HL-60 (cell line): Measurements from ENCODE around the gene ST6GALNAC2.

Experiments used
- CTCF ChIP-seq: IDR thresholded peaks from one replicate; pipeline ENCODE4 v1.5.1; 2011; ENCODE audit warnings: low read length, control low read depth, inconsistent platforms; ENCODE audit not compliant: insufficient read depth
- POLR2AphosphoS5 ChIP-seq: IDR thresholded peaks from 2 replicates; pipeline ENCODE4 v1.6.1; 2012; ENCODE audit warnings: low read depth

DNA sequence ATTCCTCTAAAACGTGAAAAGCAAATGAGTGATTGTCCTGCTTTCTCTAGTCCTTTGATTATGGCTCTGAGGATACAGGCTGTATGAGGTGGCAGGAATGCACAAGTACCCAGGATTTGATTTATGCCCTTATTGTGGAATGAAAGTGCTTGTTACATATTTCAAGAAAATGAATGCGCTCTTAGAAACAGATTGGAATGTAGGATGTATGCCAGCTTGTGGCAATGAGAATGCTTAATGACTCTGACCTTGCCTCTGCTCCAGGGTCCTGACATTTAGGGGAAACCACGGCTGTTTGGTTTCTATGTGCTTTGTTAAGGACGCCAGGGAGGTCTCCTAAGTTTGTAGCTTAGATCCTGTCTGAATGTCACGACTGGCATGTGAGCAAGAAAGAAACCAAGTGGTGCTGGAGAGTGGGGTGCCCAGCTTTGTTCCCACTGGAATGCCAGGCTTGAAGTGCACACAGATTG lies 23.8 kb downstream of the ST6GALNAC2 start:
- TF ChIP-seq CTCF: no peak
- no peak for TF ChIP-seq POLR2AphosphoS5
